DOHH2 (cell line): Measurements from ENCODE around the gene AKAP7.

Experiments used
- EZH2phosphoT487 ChIP-seq: fragments of 200-600 bp; sonication (generic); IDR thresholded peaks from 2 replicates; pipeline ENCODE4 v1.6.1; 2017; ENCODE audit warnings: borderline replicate concordance, mild to moderate bottlenecking, antibody characterized with exemption, low read length, moderate library complexity, mixed read lengths
- TF ChIP-seq, protein P1 (sequence below): fragments of 200-600 bp; sonication (generic); IDR thresholded peaks from one replicate; pipeline ENCODE4 v1.5.1; 2014; ENCODE audit warnings: antibody characterized with exemption, mild to moderate bottlenecking, low read depth, low read length; ENCODE audit not compliant: poor library complexity, severe bottlenecking

DNA sequence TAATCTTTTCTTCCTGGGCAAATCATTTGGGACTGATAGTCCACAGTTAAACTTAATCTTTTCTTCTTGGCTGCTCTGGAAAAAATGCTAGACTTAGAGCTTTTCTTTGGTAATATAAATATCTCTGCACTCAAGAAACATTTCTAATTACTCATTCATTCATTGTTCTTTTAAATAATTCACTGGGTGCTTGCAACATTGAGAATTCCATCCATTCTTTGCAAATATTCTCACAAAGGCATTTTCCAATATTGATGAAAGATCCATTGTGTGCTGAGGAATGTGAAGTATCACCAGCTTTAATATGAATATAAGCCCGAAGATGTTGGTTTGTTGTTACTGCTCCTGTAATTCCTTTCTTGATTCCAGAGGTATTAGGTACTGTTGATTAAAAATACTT lies 38.4 kb downstream of the AKAP7 start:
- TF ChIP-seq, protein P1, sequence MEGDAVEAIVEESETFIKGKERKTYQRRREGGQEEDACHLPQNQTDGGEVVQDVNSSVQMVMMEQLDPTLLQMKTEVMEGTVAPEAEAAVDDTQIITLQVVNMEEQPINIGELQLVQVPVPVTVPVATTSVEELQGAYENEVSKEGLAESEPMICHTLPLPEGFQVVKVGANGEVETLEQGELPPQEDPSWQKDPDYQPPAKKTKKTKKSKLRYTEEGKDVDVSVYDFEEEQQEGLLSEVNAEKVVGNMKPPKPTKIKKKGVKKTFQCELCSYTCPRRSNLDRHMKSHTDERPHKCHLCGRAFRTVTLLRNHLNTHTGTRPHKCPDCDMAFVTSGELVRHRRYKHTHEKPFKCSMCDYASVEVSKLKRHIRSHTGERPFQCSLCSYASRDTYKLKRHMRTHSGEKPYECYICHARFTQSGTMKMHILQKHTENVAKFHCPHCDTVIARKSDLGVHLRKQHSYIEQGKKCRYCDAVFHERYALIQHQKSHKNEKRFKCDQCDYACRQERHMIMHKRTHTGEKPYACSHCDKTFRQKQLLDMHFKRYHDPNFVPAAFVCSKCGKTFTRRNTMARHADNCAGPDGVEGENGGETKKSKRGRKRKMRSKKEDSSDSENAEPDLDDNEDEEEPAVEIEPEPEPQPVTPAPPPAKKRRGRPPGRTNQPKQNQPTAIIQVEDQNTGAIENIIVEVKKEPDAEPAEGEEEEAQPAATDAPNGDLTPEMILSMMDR, result no peak
- no peak for TF ChIP-seq EZH2phosphoT487
